HG03457 (cell line): Measurements from ENCODE around the gene SENP6.
A peak's percentile ranks its signal among the peaks of the same experiment; 100 is the strongest.

Experiments
- ATAC-seq: cut with Tn5 transposase; IDR thresholded peaks from one replicate; pipeline ENCODE4 v1.9.1; 2021; ENCODE audit warnings: moderate number of reproducible peaks; ENCODE audit not compliant: unreplicated experiment

The SENP6 gene

GRCh38 chr6:75747152-75747992 is 145.7 kb downstream of the SENP6 start:
- no peak for ATAC-seq

GRCh38 chr6:75748003-75748742 is 146.5 kb downstream of the SENP6 start:
- ATAC-seq: peak; percentile 6

- peak; percentile 67 for ATAC-seq
Measured at GRCh38 chr6:75748743-75749538, 147.3 kb downstream of the SENP6 start, which contains the start of gene MYO6. Gene MYO6 (plus strand): TSS chr6:75749239. CDS start chr6:75817548, 68,309 bp downstream.

GRCh38 chr6:75751443-75751842 is 149.8 kb downstream of the SENP6 start:
- ATAC-seq: no peak

- ATAC-seq: no peak
Measured at GRCh38 chr6:75752365-75752764, 150.7 kb downstream of the SENP6 start.

GRCh38 chr6:75755704-75756103 is 154.0 kb downstream of the SENP6 start:
- no peak for ATAC-seq

- no peak for ATAC-seq
Measured at GRCh38 chr6:75757295-75757694, 155.6 kb downstream of the SENP6 start.

GRCh38 chr6:75758061-75758460 is 156.4 kb downstream of the SENP6 start:
- ATAC-seq: no peak

GRCh38 chr6:75759207-75759606 is 157.5 kb downstream of the SENP6 start:
- no peak for ATAC-seq

- ATAC-seq: no peak
Measured at GRCh38 chr6:75760320-75760719, 158.6 kb downstream of the SENP6 start.

- ATAC-seq: no peak
Measured at GRCh38 chr6:75761489-75761888, 159.8 kb downstream of the SENP6 start.

- no peak for ATAC-seq
Measured at GRCh38 chr6:75762063-75762462, 160.4 kb downstream of the SENP6 start.

- no peak for ATAC-seq
Measured at GRCh38 chr6:75766387-75766786, 164.7 kb downstream of the SENP6 start.
